Astrocyte (in vitro differentiated cells and primary cell): Measurements from ENCODE around the gene RPS6KB2. TPM values are rescaled to one million over a fixed set of nuclear protein-coding genes. Genes with fewer than 3 reads are reported as not detected.

ENCODE experiments used
- DNase-seq: peaks from one replicate; pipeline ENCODE4 v3.0.0-alpha.2; 2010; ENCODE audit warnings: low read depth
- FAIRE-seq: peaks from 2 replicates; lab custom pipeline; 2011; peaks lifted over from hg19 to GRCh38; lab: Jason Lieb, UNC
- H2AFZ ChIP-seq: 2 replicates; pipeline ENCODE4 v1.6.0; 2012; ENCODE audit warnings: low read depth, low read length, inconsistent platforms
- H3K27ac ChIP-seq: 2 replicates; pipeline ENCODE4 v1.5.1; 2011; ENCODE audit warnings: low read depth, low read length, inconsistent platforms
- H3K27me3 ChIP-seq: 2 replicates; pipeline ENCODE4 v1.6.0; 2011; ENCODE audit warnings: low read length, inconsistent platforms; ENCODE audit not compliant: insufficient read depth
- H3K36me3 ChIP-seq: 2 replicates; pipeline ENCODE4 v1.5.1; 2011; ENCODE audit warnings: low read length, inconsistent platforms; ENCODE audit not compliant: insufficient read depth
- H3K4me1 ChIP-seq: 2 replicates; pipeline ENCODE4 v1.5.1; 2011; ENCODE audit warnings: low read length, inconsistent platforms; ENCODE audit not compliant: insufficient read depth
- H3K4me2 ChIP-seq: 2 replicates; pipeline ENCODE4 v1.6.0; 2012; ENCODE audit warnings: low read length, inconsistent platforms
- H3K4me3 ChIP-seq: 2 replicates; pipeline ENCODE4 v1.5.1; 2011; ENCODE audit warnings: low read depth, mild to moderate bottlenecking, low read length, inconsistent platforms; ENCODE audit not compliant: insufficient read depth
- H3K79me2 ChIP-seq: 2 replicates; pipeline ENCODE4 v1.6.0; 2012; ENCODE audit warnings: mild to moderate bottlenecking, low read length, inconsistent platforms; ENCODE audit not compliant: insufficient read depth
- H3K9ac ChIP-seq: 2 replicates; pipeline ENCODE4 v1.6.0; 2012; ENCODE audit warnings: mild to moderate bottlenecking, low read length, inconsistent platforms
- H3K9me3 ChIP-seq: 2 replicates; pipeline ENCODE4 v1.5.1; 2012; ENCODE audit warnings: low read depth, mild to moderate bottlenecking, low read length, inconsistent platforms; ENCODE audit not compliant: insufficient read depth
- H4K20me1 ChIP-seq: 2 replicates; pipeline ENCODE4 v1.6.0; 2012; ENCODE audit warnings: low read length, inconsistent platforms; ENCODE audit not compliant: insufficient read depth
- H3K27ac Mint-ChIP-seq: one replicate; pipeline ENCODE4 v1.8.0; 2021; ENCODE audit warnings: mild to moderate bottlenecking, mixed read lengths; ENCODE audit not compliant: unreplicated experiment
- H3K27me3 Mint-ChIP-seq: one replicate; pipeline ENCODE4 v1.8.0; 2021; ENCODE audit warnings: low read depth, mixed read lengths; ENCODE audit not compliant: unreplicated experiment
- H3K36me3 Mint-ChIP-seq: one replicate; pipeline ENCODE4 v1.8.0; 2021; ENCODE audit warnings: low read depth, mixed read lengths; ENCODE audit not compliant: unreplicated experiment
- H3K4me1 Mint-ChIP-seq: one replicate; pipeline ENCODE4 v1.8.0; 2021; ENCODE audit warnings: low read depth, mixed read lengths; ENCODE audit not compliant: unreplicated experiment
- H3K4me3 Mint-ChIP-seq: one replicate; pipeline ENCODE4 v1.8.0; 2021; ENCODE audit warnings: mild to moderate bottlenecking, moderate library complexity, mixed read lengths; ENCODE audit not compliant: unreplicated experiment
- H3K9me3 Mint-ChIP-seq: one replicate; pipeline ENCODE4 v1.8.0; 2021; ENCODE audit warnings: mild to moderate bottlenecking, mixed read lengths; ENCODE audit not compliant: unreplicated experiment
- EZH2 ChIP-seq: IDR thresholded peaks from 2 replicates; pipeline ENCODE4 v1.6.1; 2012; ENCODE audit warnings: mild to moderate bottlenecking, low read length, inconsistent platforms; ENCODE audit not compliant: insufficient read depth
- total RNA-seq: library from RNA; stranded (reverse); gene quantifications from 2 replicates; pipeline ENCODE4 v1.2.1, GENCODE V29; 2021
- TF ChIP-seq, protein P1 (sequence below): IDR thresholded peaks from 2 replicates; pipeline ENCODE4 v1.5.1; 2011; ENCODE audit warnings: low read depth, mild to moderate bottlenecking, inconsistent platforms, low read length, moderate library complexity; ENCODE audit not compliant: insufficient read depth

Gene RPS6KB2
- total RNA-seq, 1 donor from 2014 or later = 52.9 TPM

DNA sequence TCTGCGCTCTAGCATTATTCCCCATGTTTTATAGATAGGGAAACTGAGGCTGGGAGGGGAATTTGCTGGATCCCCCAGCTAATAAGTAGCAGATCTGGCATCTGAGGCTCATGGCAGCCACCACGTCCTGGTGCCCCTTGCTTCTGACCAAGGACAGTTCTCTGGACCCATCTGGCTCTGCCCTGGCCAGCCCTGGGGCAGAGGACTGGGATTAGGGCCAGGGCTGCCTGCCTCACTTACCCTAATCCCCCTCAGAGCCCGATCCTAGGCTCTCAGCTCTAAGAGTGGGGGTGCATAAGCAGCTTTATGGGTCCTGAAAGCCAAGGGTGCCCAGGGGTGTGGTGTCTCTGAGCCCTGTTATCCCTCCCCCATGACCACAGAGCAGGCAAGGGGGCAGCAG is 26.8 kb downstream of the RPS6KB2 start, which contains the start of gene CABP4:
Gene CABP4 (plus strand): TSS at position 301 of the 400 bp plus-strand sequence. CDS start 70 bp downstream, at position 371.
- Mint-ChIP-seq H3K4me3 (no peak within 1 kb of the TSS), H3K27ac (no peak within 1 kb of the TSS), H3K4me1 (no peaks in the 10 kb centered on the region), H3K9me3 (no peaks in the 10 kb centered on the region), H3K27me3 (peaks cover 13% of the 10 kb centered on the region), H3K36me3 (peaks cover 3% of the 10 kb centered on the region)
- DNase-seq = no peak
- no peaks in the 10 kb centered on the region for H3K4me1 ChIP-seq
- no peaks in the 10 kb centered on the region for H4K20me1 ChIP-seq
- H2AFZ ChIP-seq = no peak within 1 kb of the TSS
- H3K27ac ChIP-seq = no peak within 1 kb of the TSS
- TF ChIP-seq, protein P1, sequence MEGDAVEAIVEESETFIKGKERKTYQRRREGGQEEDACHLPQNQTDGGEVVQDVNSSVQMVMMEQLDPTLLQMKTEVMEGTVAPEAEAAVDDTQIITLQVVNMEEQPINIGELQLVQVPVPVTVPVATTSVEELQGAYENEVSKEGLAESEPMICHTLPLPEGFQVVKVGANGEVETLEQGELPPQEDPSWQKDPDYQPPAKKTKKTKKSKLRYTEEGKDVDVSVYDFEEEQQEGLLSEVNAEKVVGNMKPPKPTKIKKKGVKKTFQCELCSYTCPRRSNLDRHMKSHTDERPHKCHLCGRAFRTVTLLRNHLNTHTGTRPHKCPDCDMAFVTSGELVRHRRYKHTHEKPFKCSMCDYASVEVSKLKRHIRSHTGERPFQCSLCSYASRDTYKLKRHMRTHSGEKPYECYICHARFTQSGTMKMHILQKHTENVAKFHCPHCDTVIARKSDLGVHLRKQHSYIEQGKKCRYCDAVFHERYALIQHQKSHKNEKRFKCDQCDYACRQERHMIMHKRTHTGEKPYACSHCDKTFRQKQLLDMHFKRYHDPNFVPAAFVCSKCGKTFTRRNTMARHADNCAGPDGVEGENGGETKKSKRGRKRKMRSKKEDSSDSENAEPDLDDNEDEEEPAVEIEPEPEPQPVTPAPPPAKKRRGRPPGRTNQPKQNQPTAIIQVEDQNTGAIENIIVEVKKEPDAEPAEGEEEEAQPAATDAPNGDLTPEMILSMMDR = no peak
- TF ChIP-seq EZH2 = no peak
- no peaks in the 10 kb centered on the region for H3K36me3 ChIP-seq
- no peak within 1 kb of the TSS for H3K4me2 ChIP-seq
- no peak within 1 kb of the TSS for H3K9ac ChIP-seq
- no peak within 1 kb of the TSS for H3K4me3 ChIP-seq
- no peaks in the 10 kb centered on the region for H3K79me2 ChIP-seq
- H3K27me3 ChIP-seq = no peaks in the 10 kb centered on the region
- no peak for FAIRE-seq
- no peaks in the 10 kb centered on the region for H3K9me3 ChIP-seq

DNA sequence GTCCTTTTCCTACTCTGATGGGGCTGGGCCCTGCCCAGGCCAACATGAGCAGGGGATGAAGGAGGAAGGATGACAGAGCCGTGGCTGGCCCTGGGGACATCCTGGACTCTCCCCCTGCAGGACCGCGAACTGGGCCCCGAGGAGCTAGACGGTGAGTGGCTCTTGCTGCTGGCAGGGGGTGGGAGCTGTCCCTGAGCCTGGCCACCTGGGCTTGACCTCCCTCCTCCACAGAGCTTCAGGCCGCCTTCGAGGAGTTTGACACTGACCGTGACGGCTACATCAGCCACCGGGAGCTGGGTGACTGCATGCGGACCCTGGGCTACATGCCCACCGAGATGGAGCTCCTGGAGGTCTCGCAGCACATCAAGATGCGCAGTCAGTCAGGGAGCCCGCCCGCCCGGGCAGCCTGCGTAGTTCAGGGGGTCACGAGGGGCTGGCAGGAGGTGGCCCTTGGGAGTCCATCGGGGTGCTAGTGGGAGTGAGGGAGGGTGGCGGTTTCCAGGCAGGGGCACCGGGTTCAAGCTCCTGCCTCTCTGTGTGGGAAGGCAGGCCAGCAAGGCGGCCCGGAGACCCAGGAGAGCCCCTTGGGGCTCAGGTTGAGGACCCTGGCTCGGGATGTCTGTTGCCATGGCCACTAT is 27.9 kb downstream of the RPS6KB2 start:
- FAIRE-seq (no peak), DNase-seq (no peak)
- Mint-ChIP-seq H3K4me3 (no peak overlapping the region), H3K27me3 (peaks cover 13% of the 10 kb centered on the region), H3K36me3 (peaks cover 3% of the 10 kb centered on the region), H3K9me3 (no peaks in the 10 kb centered on the region), H3K27ac (no peak overlapping the region), H3K4me1 (no peaks in the 10 kb centered on the region)
- no peaks in the 10 kb centered on the region for H3K79me2 ChIP-seq
- no peak overlapping the region for H2AFZ ChIP-seq
- no peak overlapping the region for H3K9ac ChIP-seq
- H3K4me2 ChIP-seq = no peak overlapping the region
- no peaks in the 10 kb centered on the region for H4K20me1 ChIP-seq
- no peaks in the 10 kb centered on the region for H3K36me3 ChIP-seq
- no peak overlapping the region for H3K27ac ChIP-seq
- no peaks in the 10 kb centered on the region for H3K4me1 ChIP-seq
- no peaks in the 10 kb centered on the region for H3K9me3 ChIP-seq
- TF ChIP-seq EZH2 = no peak
- TF ChIP-seq, protein P1 = no peak
- H3K27me3 ChIP-seq = peaks cover 1% of the 10 kb centered on the region
- no peak overlapping the region for H3K4me3 ChIP-seq

DNA sequence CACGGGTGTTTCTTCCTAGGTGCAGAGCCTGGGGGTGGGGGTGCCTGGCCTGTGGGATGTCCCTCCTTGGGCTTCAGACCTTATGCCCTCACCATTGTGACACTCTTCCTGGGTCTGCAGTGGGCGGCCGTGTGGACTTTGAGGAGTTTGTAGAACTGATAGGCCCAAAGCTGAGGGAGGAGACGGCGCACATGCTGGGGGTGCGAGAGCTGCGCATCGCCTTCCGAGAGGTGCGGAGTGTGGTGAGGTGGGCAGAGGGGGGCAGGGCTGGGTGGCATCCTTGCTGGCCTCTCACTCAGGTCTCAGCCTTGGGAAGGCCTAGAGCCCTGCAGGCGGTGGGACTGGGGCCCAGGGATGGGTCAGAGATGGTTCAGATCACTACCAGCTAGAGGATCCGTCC is 29.2 kb downstream of the RPS6KB2 start:
- no peaks in the 10 kb centered on the region for H3K4me1 ChIP-seq
- TF ChIP-seq, protein P1 = no peak
- TF ChIP-seq EZH2 = no peak
- Mint-ChIP-seq H3K36me3 (peaks cover 1% of the 10 kb centered on the region), H3K9me3 (no peaks in the 10 kb centered on the region), H3K4me3 (no peak overlapping the region), H3K27me3 (peaks cover 10% of the 10 kb centered on the region), H3K27ac (no peak overlapping the region), H3K4me1 (no peaks in the 10 kb centered on the region)
- no peak for DNase-seq
- no peaks in the 10 kb centered on the region for H3K9me3 ChIP-seq
- H3K9ac ChIP-seq = no peak overlapping the region
- H3K27ac ChIP-seq = no peak overlapping the region
- H3K4me2 ChIP-seq = no peak overlapping the region
- no peak for FAIRE-seq
- peaks cover 2% of the 10 kb centered on the region for H3K27me3 ChIP-seq
- no peaks in the 10 kb centered on the region for H4K20me1 ChIP-seq
- H3K79me2 ChIP-seq = no peaks in the 10 kb centered on the region
- no peak overlapping the region for H3K4me3 ChIP-seq
- H3K36me3 ChIP-seq = no peaks in the 10 kb centered on the region
- H2AFZ ChIP-seq = no peak overlapping the region
